Large intestine (tissue), 3 donors: ENCODE measurements around the gene SSU72. TPM values are rescaled to one million over a fixed set of nuclear protein-coding genes. Genes with fewer than 3 reads are reported as not detected.
"Not testable (repeated sequence)": the region's sequence is repeated elsewhere in the genome, so short reads cannot be mapped to it uniquely, and the experiment has no call there.

ENCODE experiments used
- DNase-seq, 2 donors: peaks; one replicate each; pipeline versions ENCODE4 v3.0.0 to v3.0.0-alpha.2; 2013
- H3K27ac ChIP-seq: one replicate; pipeline ENCODE4 v1.5.1; 2013; ENCODE audit warnings: low read length
- H3K27me3 ChIP-seq: 2 replicates; pipeline ENCODE4 v1.6.1; 2013; ENCODE audit warnings: low read length; ENCODE audit not compliant: control insufficient read depth, insufficient read depth
- H3K36me3 ChIP-seq: 2 replicates; pipeline ENCODE4 v1.6.1; 2013; ENCODE audit warnings: low read length; ENCODE audit not compliant: control insufficient read depth, insufficient read depth
- H3K4me1 ChIP-seq: one replicate; pipeline ENCODE4 v1.6.1; 2013; ENCODE audit warnings: low read length; ENCODE audit not compliant: control insufficient read depth, insufficient read depth
- H3K4me3 ChIP-seq: one replicate; pipeline ENCODE4 v1.5.1; 2013; ENCODE audit warnings: low read length
- H3K9me3 ChIP-seq: one replicate; pipeline ENCODE4 v1.6.1; 2013; ENCODE audit warnings: mild to moderate bottlenecking, low read depth, low read length, moderate library complexity; ENCODE audit not compliant: control insufficient read depth
- WGBS: methylation state at CpG from one replicate; pipeline ENCODE4 v1.1.5; 2013; ENCODE audit warnings: low lambda C conversion rate; ENCODE audit not compliant: insufficient coverage; 5-methylcytosine and 5-hydroxymethylcytosine counted together
- polyA plus RNA-seq: library from polyadenylated mRNA; unstranded; fragments of 120-200 nt; gene quantifications from one replicate; pipeline ENCODE4 v1.2.1, GENCODE V29; 2013

Gene SSU72
- polyA plus RNA-seq, 1 donor = 79.4 TPM

DNA sequence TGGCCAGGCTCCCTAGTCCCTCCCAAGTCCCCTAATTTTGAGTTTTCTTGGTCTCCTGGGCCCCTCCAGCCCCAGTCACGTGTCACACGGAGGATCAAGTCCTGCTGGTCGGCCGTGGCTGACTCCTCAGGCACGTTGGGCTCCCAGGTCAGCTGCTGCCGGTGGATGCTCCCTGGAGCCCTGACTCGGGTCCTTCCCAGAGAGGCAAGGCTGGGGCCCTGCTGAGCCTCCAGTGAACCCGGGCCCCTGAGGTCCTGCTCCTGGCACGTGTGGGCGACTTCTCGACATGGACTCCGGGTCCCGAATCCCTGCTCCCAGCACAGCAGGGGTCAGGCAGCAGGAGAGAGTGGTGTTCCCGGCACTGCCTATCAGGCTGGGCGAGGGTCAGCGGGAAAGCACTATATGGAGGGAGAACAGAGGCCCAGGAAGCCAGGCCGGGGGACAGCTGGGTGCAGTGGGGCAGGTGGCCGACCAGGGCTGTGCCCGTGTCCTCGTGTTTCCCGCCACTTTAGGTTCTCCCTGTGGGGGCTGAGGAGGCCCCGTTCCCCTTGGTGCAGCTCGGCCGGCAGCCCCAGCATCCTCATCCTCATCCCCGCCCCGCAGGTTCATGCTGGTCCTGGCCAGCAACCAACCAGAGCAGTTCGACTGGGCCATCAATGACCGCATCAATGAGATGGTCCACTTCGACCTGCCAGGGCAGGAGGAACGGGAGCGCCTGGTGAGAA lies 47.4 kb downstream of the SSU72 start:
- DNase-seq = no peak
- Histone ChIP-seq H3K27ac (no peak overlapping the region), H3K4me1 (no peaks in the 10 kb centered on the region), H3K4me3 (no peak overlapping the region), H3K36me3 (peaks cover 33% of the 10 kb centered on the region), H3K9me3 (peaks cover 11% of the 10 kb centered on the region), H3K27me3 (no peaks in the 10 kb centered on the region)
- WGBS = no CpG with 5 or more reads among the region's 31 CpGs

DNA sequence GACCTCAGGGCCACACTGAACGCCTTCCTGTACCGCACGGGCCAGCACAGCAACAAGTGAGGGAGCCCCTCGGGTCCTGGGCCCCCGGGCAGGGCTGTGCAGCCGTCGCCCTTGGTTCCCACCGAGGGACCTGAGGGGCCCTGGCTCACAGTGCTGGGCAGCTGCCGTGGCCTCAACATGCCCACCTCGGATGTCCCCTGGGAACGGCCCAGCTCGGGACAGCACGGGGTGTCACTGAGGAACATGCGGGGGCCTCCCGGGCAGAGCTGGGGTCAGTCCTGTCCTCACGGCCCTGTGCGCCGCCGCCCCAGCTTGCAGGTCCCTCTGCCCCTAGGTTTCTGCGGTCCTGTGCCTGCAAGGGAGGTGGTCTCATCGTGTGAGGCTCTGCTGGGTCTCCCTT lies 48.2 kb downstream of the SSU72 start:
- WGBS = no CpG with 5 or more reads among the region's 21 CpGs
- not testable (repeated sequence) for H3K4me3 ChIP-seq, DNase-seq

DNA sequence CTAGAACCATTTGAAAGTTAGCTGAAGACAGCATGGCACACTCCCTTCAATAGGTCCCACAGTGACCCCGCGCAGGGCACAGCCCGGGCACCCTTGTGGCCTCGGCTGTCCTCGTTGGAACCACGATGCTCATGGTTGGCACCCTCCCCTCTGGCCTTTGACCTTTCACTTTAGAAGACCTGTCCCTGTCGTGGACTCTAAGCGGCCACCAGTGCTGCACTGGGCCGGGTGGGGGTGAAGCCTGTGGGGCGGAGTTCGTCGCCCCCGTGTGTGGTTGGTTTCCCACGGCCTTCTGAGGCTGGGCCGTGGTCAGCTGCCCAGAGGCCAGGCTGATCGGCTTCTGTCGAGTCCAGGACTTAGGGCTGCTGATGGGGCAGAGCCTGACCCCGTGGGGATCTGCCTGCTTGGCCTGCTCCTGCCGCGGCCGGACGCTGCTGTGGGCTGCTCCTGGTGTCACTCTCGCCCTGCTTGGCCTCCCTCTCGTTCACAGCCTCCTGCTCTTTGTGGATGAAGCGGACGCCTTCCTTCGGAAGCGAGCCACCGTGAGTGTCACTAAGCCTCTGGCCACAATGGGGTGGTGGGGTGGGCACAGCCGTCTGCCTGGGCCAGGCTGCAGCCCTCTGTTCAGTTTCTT lies 49.8 kb downstream of the SSU72 start:
- DNase-seq, H3K9me3 ChIP-seq: not testable (repeated sequence)
- no CpG with 5 or more reads among the region's 30 CpGs for WGBS

More for the DNA sequence above, 48.2 kb downstream of the SSU72 start:
- Histone ChIP-seq H3K9me3 (peaks cover 11% of the 10 kb centered on the region), H3K36me3 (peaks cover 33% of the 10 kb centered on the region)
- H3K4me1 ChIP-seq, H3K27me3 ChIP-seq, H3K27ac ChIP-seq: not testable (repeated sequence)

DNA sequence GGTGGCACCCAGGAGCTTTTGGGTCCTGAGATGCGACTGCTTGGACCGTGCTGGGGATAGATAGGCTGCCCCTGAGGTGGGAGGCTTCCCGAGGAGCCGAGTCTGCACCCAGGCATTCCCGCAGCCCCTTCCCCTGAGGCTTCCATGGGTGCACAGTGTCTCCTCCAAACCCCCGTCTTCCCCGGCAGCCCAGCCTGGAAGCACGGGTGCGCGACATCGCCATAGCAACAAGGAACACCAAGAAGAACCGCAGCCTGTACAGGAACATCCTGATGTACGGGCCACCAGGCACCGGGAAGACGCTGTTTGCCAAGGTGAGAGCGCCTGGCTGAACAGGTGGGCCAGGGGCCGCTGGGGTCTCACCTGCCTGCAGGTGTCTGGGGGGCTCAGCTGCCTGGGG lies 51.0 kb downstream of the SSU72 start:
- H3K4me1 ChIP-seq, H3K9me3 ChIP-seq, H3K27ac ChIP-seq, H3K27me3 ChIP-seq, H3K4me3 ChIP-seq, DNase-seq: not testable (repeated sequence)
- WGBS = no CpG with 5 or more reads among the region's 17 CpGs
- peaks cover 24% of the 10 kb centered on the region for H3K36me3 ChIP-seq

More for the DNA sequence above, 49.8 kb downstream of the SSU72 start:
- not testable (repeated sequence) for H3K4me3 ChIP-seq, H3K27me3 ChIP-seq, H3K4me1 ChIP-seq, H3K27ac ChIP-seq
- H3K36me3 ChIP-seq = peaks cover 32% of the 10 kb centered on the region

DNA sequence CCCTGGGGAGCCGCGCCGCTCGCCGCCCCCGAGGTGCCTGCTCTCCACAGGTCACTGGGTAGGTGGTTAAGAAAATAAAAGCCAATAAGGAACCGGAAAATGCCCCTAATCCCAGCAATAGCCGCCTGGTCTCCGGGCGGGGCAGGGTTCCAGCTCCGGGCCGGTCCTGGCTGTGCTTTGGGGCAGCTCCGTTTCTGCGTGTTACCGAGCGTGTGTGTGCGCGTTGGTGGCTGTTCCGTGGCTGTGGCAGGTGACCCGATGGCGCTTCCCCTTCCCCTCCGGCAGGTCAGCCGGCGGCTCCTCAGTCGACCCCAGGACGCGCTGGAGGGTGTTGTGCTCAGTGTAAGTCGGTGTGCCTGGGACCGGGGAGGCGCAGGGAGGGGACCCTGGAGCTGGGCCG lies 51.4 kb downstream of the SSU72 start:
- H3K27me3 ChIP-seq, H3K4me3 ChIP-seq, DNase-seq, H3K9me3 ChIP-seq, H3K4me1 ChIP-seq, H3K27ac ChIP-seq: not testable (repeated sequence)
- peaks cover 22% of the 10 kb centered on the region for H3K36me3 ChIP-seq
- WGBS = no CpG with 5 or more reads among the region's 31 CpGs

DNA sequence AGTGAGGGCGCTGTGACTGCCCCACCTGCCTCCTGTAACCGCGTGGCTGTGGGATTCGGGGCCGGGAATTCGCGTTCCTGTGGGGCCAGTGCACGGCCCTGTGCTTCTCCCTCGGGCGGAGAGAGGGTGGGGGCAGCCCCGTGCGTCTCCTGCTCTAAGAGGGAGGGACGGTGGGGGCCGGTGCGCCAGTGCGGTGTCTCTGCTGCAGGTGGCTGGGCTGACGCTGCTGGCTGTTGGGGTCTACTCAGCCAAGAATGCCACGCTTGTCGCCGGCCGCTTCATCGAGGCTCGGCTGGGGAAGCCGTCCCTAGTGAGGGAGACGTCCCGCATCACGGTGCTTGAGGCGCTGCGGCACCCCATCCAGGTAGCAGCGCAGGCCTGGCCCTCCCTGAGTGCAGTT lies 52.1 kb downstream of the SSU72 start:
- H3K27me3 ChIP-seq, DNase-seq, H3K27ac ChIP-seq, H3K4me3 ChIP-seq, H3K9me3 ChIP-seq, H3K4me1 ChIP-seq: not testable (repeated sequence)
- H3K36me3 ChIP-seq = peaks cover 24% of the 10 kb centered on the region
- WGBS = 100% methylated on average over 2 of the region's 30 CpGs

DNA sequence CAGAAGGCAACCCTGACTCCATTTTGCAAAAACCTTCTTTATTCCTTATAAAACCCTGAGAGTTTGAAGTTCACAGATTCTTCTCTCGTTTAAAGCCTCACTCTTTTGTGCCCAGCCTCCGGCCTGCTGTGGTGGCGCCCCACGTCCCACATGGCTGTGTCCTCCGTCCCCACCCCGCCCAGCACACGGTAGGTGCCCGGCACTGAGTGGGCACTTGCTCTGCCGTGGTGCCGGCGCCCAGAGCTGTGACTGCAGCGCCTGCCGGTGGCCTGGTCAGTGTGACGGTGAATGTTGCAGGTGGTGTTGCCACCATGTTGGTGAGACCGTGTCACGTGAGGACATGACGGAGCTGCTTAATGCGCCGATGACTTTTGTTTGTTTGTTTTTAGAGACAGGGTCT lies 53.3 kb downstream of the SSU72 start:
- no peaks in the 10 kb centered on the region for H3K9me3 ChIP-seq
- H3K4me3 ChIP-seq = no peak overlapping the region
- H3K36me3 ChIP-seq = peaks cover 23% of the 10 kb centered on the region
- DNase-seq = no peak
- WGBS = no CpG with 5 or more reads among the region's 19 CpGs
- H3K4me1 ChIP-seq = no peaks in the 10 kb centered on the region
- no peaks in the 10 kb centered on the region for H3K27me3 ChIP-seq
- no peak overlapping the region for H3K27ac ChIP-seq

DNA sequence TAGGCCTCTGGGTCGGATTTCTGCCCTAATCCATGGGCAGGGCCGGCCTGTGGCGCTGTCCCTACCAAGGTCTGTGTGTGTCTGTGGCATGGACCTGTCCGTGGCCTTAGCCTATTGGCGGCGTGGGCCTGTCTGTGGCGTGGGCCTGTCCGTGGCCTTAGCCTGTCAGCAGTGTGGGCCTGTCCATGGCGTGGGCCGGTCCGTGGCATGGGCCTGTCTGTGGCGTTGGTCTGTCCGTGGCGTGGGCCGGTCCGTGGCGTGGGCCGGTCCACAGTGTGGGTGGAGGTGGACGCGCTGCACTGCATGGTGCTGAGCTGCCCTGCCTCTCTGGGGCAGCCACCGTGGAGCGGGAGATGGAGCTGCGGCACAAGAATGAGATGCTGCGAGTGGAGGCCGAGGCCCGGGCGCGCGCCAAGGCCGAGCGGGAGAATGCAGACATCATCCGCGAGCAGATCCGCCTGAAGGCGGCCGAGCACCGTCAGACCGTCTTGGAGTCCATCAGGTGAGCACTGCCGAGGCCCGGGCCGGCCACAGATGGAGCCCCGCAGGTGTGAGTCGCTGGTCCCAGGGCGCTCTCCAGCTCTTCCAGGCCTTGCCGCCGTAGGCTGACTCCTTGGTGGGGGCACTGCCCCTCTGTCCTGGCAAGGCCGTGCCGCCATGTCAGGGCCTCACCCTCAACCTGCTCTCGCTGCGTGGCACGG lies 54.7 kb downstream of the SSU72 start:
- H3K9me3 ChIP-seq, H3K4me1 ChIP-seq, H3K4me3 ChIP-seq, DNase-seq, H3K27me3 ChIP-seq, H3K27ac ChIP-seq: not testable (repeated sequence)
- peaks cover 18% of the 10 kb centered on the region for H3K36me3 ChIP-seq
- WGBS = no CpG with 5 or more reads among the region's 51 CpGs

DNA sequence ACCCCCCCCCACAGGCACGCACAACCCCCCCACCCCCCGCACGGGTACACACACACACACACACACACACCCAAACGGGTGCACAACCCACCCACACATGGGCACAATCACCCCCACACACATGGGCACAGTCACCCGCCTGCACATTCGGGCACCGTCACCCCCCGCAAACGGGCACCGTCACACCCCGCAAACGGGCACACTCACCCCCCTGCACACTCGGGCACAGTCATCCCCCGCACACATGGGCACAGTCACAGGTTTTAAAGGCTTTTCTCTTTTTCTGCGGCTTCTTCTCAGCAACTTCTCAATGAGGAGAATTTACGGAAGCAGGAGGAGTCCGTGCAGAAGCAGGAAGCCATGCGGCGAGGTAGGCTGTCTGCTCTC lies 56.0 kb downstream of the SSU72 start:
- DNase-seq, H3K9me3 ChIP-seq, H3K4me1 ChIP-seq, H3K27ac ChIP-seq, H3K27me3 ChIP-seq, H3K4me3 ChIP-seq: not testable (repeated sequence)
- H3K36me3 ChIP-seq = peaks cover 16% of the 10 kb centered on the region
- no CpG with 5 or more reads among the region's 19 CpGs for WGBS

DNA sequence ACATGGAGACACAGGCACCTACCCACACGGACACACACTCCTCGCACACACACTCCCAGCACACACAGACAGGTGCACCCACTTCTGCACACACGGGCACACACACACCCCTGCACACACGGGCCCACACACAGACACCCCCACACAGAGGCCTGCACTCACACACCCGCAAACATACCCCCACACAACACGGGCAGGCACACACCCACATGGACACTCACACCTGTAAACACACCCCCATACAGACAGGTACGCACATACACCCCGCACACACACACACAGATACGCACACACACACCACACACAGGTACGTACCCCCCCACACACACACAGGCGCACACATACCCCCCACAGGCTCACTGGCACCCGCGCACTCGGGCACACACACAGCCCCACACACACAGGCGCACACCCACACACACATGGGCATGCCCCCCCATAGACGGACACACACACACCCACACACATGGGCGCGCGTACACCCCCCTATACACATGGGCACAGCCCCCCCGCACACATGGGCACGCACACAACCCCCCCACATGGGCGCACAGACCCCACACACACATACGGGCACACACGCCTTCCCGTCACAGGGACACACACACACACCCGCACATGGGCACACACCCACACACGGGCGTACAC lies 56.6 kb downstream of the SSU72 start:
- H3K4me1 ChIP-seq = no peaks in the 10 kb centered on the region
- no CpG with 5 or more reads among the region's 28 CpGs for WGBS
- H3K27me3 ChIP-seq = no peaks in the 10 kb centered on the region
- DNase-seq = no peak
- H3K36me3 ChIP-seq = peaks cover 16% of the 10 kb centered on the region
- no peaks in the 10 kb centered on the region for H3K9me3 ChIP-seq
- H3K4me3 ChIP-seq = no peak overlapping the region
- no peak overlapping the region for H3K27ac ChIP-seq
